ENCODE data around the gene ENTPD6.

GRCh38 chr20:25197183-25197869 lies 1.8 kb downstream of the ENTPD6 start:
- TF ChIP-seq POLR2A (IDR thresholded peaks at IDR 0.05) (no peak), CTCF (IDR thresholded peaks at IDR 0.05) (no peak)

Measured in gastroesophageal sphincter (tissue), 3 donors.